Left forelimb (tissue), 1 donor: ENCODE data around the gene CEACAM21.

Experiments used
- DNase-seq: peaks from one replicate; pipeline ENCODE4 v3.0.0-alpha.2; 2018; ENCODE audit warnings: low spot score

The CEACAM21 gene

DNA sequence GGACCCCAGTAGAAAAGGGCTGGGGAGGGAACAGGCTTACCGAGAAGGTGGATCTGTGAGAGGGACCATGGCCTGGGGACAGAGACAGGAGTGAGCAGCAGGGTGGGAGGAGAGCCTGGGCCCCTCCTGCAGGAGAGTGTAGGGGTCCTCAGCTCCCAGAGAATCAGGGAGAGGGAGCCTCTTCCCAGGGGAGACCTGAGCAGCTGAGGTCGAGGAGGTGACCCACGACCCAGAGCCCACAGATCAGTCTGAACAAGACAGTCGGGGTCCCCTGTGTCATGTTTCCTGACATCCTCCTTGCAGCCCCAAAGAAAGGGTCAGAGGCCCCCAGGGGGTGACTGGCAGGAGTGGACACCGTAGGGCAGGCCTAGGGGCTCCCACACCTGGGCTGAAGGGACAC, 44.2 kb downstream of the CEACAM21 start:
- DNase-seq = no peak

DNA sequence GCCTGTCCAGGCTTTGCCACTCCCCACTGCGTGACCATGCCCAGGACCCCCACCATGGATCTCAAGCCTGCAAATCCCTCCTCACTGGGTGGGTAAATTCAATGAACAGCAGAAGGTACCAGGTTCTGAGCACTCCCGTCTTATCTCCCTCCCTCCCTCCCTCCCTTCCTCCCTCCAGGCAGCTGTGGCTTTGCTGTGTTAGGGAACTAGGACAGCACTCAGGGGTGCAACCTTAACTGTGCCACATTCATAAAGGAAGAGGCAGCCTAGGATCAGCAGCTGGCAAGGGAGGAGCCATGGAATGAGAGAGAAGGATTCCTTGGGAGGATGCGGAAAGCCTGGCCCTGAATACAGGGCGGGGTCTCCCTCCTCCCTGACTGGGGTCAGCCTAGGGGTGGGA, 45.3 kb downstream of the CEACAM21 start:
- DNase-seq = no peak

DNA sequence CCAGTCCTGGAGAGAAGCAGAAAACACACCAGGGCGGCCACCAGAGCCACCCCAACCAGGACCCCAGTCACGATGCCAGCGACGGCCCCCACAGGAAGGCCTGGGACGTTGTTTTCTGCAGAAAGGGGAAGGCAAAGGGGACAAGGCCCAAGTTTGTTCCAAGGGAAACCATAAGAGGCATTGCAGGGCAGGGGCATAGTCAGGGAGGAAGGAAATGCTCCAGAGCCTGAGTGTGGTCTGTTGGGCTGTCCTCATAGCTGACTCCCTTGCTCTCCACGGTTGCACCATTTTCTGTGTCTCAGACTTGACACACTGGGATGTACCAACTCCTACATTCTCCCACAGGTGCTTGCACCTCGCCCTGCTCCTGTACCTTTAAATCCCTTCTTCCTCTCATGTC, 45.7 kb downstream of the CEACAM21 start:
- no peak for DNase-seq

DNA sequence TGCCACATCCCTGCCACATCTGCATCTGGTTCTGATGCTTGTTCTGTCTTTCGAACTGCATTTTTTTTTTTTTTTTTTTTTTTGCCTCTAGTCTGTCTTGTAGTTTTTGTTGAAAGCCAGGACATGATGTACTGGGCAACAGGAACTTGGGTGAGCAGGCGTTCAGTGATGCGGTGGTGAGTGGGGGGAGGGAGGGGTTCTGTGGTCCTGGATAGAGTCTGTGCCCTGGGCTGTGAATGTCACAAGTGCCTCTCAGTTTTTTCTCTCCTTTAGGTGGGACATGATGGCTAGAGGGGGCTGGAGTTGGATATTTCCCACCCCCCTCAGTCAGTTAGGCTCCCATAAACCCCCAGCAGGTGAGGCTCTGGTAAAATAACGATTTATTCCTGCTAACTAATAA, 47.4 kb downstream of the CEACAM21 start:
- DNase-seq = no peak

DNA sequence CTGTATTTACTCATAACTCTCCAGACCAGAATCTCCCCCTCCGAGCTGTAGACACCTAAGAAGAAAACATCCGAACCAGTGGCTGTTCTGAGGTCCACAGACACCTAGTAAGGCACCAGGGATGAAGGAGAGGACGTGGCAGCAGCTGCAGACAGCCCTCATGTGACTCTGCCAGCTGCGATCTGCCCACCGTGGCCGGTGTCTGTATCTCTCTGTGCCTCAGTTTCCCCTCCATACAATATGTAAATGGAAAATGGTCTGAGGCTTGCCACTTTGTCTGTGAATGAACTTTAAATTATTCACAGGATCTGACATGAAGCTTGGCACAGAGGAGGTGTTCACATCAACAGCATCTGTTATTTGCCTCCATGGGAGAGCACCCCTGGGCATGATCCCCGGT, 48.5 kb downstream of the CEACAM21 start:
- no peak for DNase-seq

DNA sequence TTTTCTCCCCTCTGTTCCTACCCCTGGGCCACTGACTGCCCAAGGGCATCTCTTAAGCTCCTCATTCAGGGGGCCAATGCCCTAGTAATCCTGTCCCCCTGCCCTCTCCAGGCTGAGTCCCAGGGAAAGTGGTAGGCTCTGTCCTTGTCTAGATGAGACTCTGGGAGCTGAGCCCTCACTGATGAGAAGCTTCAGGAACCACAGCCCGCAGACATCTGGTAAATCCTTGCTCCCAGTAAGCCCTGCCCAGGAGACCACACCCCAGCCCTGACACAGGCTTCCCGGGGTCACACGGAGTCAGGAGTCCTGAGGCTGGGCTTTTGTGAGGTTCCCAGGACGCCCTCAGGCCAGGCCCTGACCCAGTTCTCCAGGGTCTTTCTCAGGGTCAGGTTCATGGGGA, 49.0 kb downstream of the CEACAM21 start:
- DNase-seq = no peak

DNA sequence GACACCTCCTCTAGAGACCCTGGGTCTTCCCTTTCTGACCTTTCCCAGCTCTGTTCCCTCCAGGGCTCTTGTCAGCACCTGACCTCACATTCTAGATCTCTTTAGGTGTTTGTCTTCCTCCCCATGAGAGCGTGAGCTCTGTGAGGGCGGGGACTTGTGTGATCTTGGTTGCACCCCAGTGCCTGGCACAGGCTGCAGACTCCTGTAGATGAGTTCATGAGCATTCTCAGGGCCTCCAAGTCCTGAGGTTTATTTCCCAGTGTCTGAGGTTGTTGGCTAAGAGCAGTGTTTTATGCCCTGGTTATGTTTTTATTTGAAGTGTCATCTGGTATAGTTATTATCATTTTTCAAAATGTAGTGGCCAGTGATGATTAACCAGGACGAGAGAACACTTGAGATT, 50.3 kb downstream of the CEACAM21 start:
- DNase-seq = no peak

DNA sequence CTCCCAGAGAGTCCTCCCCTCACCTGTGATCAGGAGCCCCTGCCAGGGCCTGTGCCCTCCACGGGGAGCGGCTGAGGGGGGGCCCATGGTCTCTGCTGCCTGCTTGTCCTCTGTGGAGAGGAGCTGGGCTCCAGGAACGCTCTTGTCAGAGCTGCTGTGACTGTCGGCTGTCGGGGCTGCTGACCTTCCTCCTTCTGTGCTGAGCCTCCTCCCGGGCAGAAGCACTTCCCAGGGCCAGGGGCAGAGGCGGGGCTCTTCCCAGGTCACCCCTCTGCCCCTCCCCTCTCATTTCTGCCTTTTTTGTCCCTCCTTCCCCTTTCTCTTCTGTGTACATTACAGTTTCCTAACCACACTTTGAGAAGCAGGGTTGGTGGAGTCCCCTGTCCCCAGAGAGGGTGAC, 50.9 kb downstream of the CEACAM21 start, which contains the start of gene CEACAM4:
Gene CEACAM4, minus strand, starts transcription at position 198 of the 400 bp plus-strand sequence. Its CDS starts 111 bp downstream, at position 87.
- DNase-seq = no peak

DNA sequence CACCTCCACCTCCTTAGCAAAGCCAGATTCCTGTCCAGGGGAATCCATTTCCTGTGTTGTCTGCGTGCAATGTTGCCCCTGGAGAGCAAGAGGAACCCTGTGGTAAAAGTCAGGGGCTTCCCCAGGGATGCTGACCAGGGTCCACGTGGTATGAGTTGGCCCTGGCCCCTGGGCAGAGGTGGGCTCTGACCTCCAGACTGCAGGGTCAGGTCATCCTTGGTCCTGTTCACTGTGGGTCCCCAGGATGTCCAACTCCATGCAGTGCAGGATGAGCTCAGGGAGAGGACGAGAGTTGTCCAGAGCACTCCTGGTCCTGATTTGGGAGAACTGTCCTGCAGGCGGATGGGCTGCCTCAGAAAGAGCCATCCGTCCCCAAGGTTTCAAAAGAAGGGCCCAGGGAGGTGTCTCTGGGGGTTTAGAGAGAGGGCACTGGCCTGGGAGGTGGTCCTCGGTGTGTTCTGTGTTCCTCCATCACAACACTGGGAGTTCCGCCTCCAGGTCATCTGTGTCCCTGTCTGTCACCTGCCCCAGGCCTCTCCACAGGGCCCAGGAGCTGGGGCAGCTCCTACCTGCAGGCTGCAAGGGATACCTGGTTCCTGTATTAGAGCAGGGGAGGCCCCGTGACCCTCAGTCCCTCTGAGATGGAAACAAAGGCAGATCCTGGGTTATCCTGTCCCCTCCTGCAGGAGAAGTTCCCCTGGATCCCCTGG, 52.2 kb downstream of the CEACAM21 start:
- no peak for DNase-seq
